Type B pancreatic cell (in vitro differentiated cells): ENCODE results near the gene HIGD1C. TPM values are rescaled to one million over a fixed set of nuclear protein-coding genes. Genes with fewer than 3 reads are reported as not detected.
A peak's percentile ranks its signal among the peaks of the same experiment; 100 is the strongest.

Experiments
- DNase-seq: peaks from one replicate; pipeline ENCODE4 v3.0.0; 2021; ENCODE audit warnings: mixed read lengths; ENCODE audit not compliant: unreplicated experiment; ENCODE audit errors: extremely low spot score
- H3K27ac Mint-ChIP-seq: 2 replicates; pipeline ENCODE4 v1.8.0; 2021; ENCODE audit warnings: mild to moderate bottlenecking, mixed read lengths
- H3K27me3 Mint-ChIP-seq: 2 replicates; pipeline ENCODE4 v1.8.0; 2021; ENCODE audit warnings: mixed read lengths
- H3K36me3 Mint-ChIP-seq: 2 replicates; pipeline ENCODE4 v1.8.0; 2021; ENCODE audit warnings: mixed read lengths
- H3K4me1 Mint-ChIP-seq: one replicate; pipeline ENCODE4 v1.8.0; 2021; ENCODE audit warnings: mixed read lengths; ENCODE audit not compliant: unreplicated experiment
- H3K4me3 Mint-ChIP-seq: 2 replicates; pipeline ENCODE4 v1.8.0; 2021; ENCODE audit warnings: mild to moderate bottlenecking, mixed read lengths
- H3K9me3 Mint-ChIP-seq: 2 replicates; pipeline ENCODE4 v1.8.0; 2021; ENCODE audit warnings: mixed read lengths
- CTCF ChIP-seq: fragments of 200-600 bp; sonication (generic); conservative IDR thresholded peaks from 2 replicates; pipeline ENCODE4 v1.5.0; 2021; ENCODE audit warnings: antibody characterized with exemption, mild to moderate bottlenecking
- total RNA-seq: library from RNA; stranded (reverse); gene quantifications from 2 replicates; pipeline ENCODE4 v1.2.1, GENCODE V29; 2021; ENCODE audit warnings: low replicate concordance

HIGD1C gene
- total RNA-seq, 1 donor from 2014 or later, result not detected

GRCh38 chr12:50999093-50999492 is 46.7 kb downstream of the HIGD1C start:
- Mint-ChIP-seq H3K4me1 (no peaks in the 10 kb centered on the region), H3K27ac (no peak overlapping the region), H3K4me3 (no peak overlapping the region), H3K9me3 (no peaks in the 10 kb centered on the region), H3K36me3 (peaks cover 21% of the 10 kb centered on the region), H3K27me3 (no peaks in the 10 kb centered on the region)
- no peak for TF ChIP-seq CTCF
- no peak for DNase-seq

- Mint-ChIP-seq H3K36me3 (peaks cover 16% of the 10 kb centered on the region), H3K4me1 (peaks cover 6% of the 10 kb centered on the region), H3K27me3 (no peaks in the 10 kb centered on the region), H3K4me3 (no peak overlapping the region), H3K27ac (no peak overlapping the region), H3K9me3 (no peaks in the 10 kb centered on the region)
- TF ChIP-seq CTCF, result no peak
- no peak for DNase-seq
Observed at GRCh38 chr12:51000245-51000644, 47.9 kb downstream of the HIGD1C start.

GRCh38 chr12:51001799-51002198 is 49.5 kb downstream of the HIGD1C start:
- Mint-ChIP-seq H3K4me1 (peaks cover 6% of the 10 kb centered on the region), H3K4me3 (no peak overlapping the region), H3K27ac (no peak overlapping the region), H3K36me3 (peaks cover 22% of the 10 kb centered on the region), H3K9me3 (no peaks in the 10 kb centered on the region), H3K27me3 (no peaks in the 10 kb centered on the region)
- TF ChIP-seq CTCF, result no peak
- DNase-seq, result no peak

- DNase-seq, result no peak
- H3K27me3 Mint-ChIP-seq, result no peaks in the 10 kb centered on the region
- H3K27ac Mint-ChIP-seq, result peak overlapping the region; percentile 97
- peaks cover 29% of the 10 kb centered on the region for H3K36me3 Mint-ChIP-seq
- no peaks in the 10 kb centered on the region for H3K9me3 Mint-ChIP-seq
- peaks cover 10% of the 10 kb centered on the region for H3K4me1 Mint-ChIP-seq
- TF ChIP-seq CTCF, result no peak
- H3K4me3 Mint-ChIP-seq, result no peak overlapping the region
Observed at GRCh38 chr12:51004504-51004903, 52.2 kb downstream of the HIGD1C start.

GRCh38 chr12:51005030-51005429 is 52.7 kb downstream of the HIGD1C start:
- H3K9me3 Mint-ChIP-seq, result no peaks in the 10 kb centered on the region
- no peak for DNase-seq
- H3K27me3 Mint-ChIP-seq, result no peaks in the 10 kb centered on the region
- peaks cover 10% of the 10 kb centered on the region for H3K4me1 Mint-ChIP-seq
- peaks cover 27% of the 10 kb centered on the region for H3K36me3 Mint-ChIP-seq
- no peak for TF ChIP-seq CTCF
- H3K27ac Mint-ChIP-seq, result peak overlapping the region; percentile 97
- peak overlapping the region; percentile 48 for H3K4me3 Mint-ChIP-seq

GRCh38 chr12:51005671-51006070 is 53.3 kb downstream of the HIGD1C start:
- Mint-ChIP-seq H3K4me1 (peaks cover 10% of the 10 kb centered on the region), H3K27me3 (no peaks in the 10 kb centered on the region), H3K4me3 (peak overlapping the region; percentile 58), H3K36me3 (peaks cover 21% of the 10 kb centered on the region), H3K27ac (peak overlapping the region; percentile 97), H3K9me3 (no peaks in the 10 kb centered on the region)
- TF ChIP-seq CTCF, result no peak
- DNase-seq, result no peak
